Lower leg skin (tissue), 4 donors: ENCODE measurements around the gene ATAD2B. TPM values are rescaled to one million over a fixed set of nuclear protein-coding genes. Genes with fewer than 3 reads are reported as not detected.

ENCODE experiments used
- DNase-seq, 2 donors: peaks; one replicate each; pipeline ENCODE4 v3.0.0-alpha.2; 2019; ENCODE audit warnings: low spot score in 2 of 2
- H3K4me3 ChIP-seq: fragments of 200-600 bp; sonication (generic); 2 replicates; pipeline ENCODE4 v1.5.1; 2017; ENCODE audit warnings: mild to moderate bottlenecking, low read depth; ENCODE audit not compliant: poor library complexity, severe bottlenecking
- POLR2A ChIP-seq, 2 donors: fragments of 450-650 bp; IDR thresholded peaks; one replicate each; pipeline ENCODE4 v1.6.1; 2016 to 2017; ENCODE audit warnings: antibody characterized with exemption in 2 of 2, mild to moderate bottlenecking in 1 of 2, moderate library complexity in 1 of 2
- WGBS, 2 donors: methylation state at CpG; one replicate each; pipeline ENCODE4 v1.1.5; 2018; 5-methylcytosine and 5-hydroxymethylcytosine counted together
- intact Hi-C: fragments of 100-400 bp; cut with DNase I; formaldehyde crosslinking; loops from one replicate; pipeline ENCODE4 v1.15.0; 2023; ENCODE audit warnings: low total_unique reads
- total RNA-seq, 4 donors: library from RNA; depleted of rRNA; stranded (reverse); fragments of >200 nt; gene quantifications; one replicate each; pipeline ENCODE4 v1.1.0, GENCODE V29; 2016
- TF ChIP-seq, protein P1 (sequence below), 3 donors: fragments of 450-650 bp; IDR thresholded peaks; one replicate each; pipeline ENCODE4 v1.5.1; 2016; ENCODE audit warnings: antibody characterized with exemption in 3 of 3, mild to moderate bottlenecking in 3 of 3, moderate library complexity in 2 of 3

Gene ATAD2B
- total RNA-seq, 4 donors from 2014 or later: 23.2 to 31.1 (median 27.9) TPM

DNA sequence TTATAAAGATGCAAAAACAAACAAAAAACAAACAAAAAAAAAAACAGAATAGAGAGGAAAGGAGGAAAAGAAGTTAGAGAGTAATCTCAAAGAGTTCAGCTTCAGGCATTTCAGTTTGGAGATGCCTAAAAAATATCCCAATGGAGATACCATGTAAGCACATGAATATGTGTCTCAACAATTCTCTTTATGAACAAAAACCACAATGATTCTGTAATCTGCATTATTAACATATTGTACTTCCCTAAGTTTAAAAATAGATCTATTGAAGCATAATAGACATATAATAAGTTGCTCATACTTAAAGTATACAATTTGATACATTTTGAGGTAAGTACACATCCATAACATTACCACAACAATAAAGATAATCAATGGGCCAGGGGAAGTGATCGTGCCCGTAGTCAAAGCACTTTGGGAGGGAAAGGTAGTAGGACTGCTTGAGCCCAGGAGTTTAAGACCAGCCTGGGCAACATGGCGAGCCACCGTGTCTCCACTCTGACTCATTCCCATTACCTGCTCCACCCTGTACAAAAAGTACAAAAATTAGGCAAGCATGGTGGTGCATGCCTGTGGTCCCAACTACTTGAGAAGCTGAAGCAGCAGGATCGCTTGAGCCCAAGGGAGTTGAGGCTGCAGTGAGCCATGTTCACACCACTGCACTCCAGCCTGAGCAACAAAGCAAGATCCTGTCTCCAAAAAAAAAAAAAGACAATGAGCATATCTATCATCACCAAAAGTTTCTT, 158.9 kb downstream of the ATAD2B start:
- WGBS, 2 donors: 75 to 76% methylated on average over 5 of the region's 5 CpGs
- intact Hi-C loops: no loop called here
- no peak for TF ChIP-seq POLR2A (IDR thresholded peaks at IDR 0.05)
- TF ChIP-seq, protein P1, sequence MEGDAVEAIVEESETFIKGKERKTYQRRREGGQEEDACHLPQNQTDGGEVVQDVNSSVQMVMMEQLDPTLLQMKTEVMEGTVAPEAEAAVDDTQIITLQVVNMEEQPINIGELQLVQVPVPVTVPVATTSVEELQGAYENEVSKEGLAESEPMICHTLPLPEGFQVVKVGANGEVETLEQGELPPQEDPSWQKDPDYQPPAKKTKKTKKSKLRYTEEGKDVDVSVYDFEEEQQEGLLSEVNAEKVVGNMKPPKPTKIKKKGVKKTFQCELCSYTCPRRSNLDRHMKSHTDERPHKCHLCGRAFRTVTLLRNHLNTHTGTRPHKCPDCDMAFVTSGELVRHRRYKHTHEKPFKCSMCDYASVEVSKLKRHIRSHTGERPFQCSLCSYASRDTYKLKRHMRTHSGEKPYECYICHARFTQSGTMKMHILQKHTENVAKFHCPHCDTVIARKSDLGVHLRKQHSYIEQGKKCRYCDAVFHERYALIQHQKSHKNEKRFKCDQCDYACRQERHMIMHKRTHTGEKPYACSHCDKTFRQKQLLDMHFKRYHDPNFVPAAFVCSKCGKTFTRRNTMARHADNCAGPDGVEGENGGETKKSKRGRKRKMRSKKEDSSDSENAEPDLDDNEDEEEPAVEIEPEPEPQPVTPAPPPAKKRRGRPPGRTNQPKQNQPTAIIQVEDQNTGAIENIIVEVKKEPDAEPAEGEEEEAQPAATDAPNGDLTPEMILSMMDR (IDR thresholded peaks at IDR 0.05): no peak
- H3K4me3 ChIP-seq: no peak overlapping the region
- DNase-seq: no peak

DNA sequence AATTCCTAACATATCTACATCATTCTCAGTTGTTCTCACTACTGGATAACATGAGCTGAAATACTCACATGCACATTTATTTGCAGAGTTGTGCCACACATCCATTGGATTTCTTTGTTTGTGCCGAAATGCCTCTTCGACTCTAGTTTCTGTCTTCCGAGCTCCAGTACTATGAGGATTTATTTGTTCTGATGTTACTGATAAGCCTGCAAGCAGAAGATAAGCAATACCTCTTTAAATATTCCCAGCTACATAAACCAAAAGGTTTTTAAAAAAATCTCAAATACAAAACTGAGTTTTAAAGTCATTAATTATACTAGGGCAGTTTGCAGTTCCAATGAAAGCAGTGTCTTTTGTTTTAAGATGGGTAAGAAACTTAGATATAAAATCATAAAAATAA, 164.8 kb downstream of the ATAD2B start:
- TF ChIP-seq POLR2A (IDR thresholded peaks at IDR 0.05): no peak
- TF ChIP-seq, protein P1 (IDR thresholded peaks at IDR 0.05): no peak
- H3K4me3 ChIP-seq: no peak overlapping the region
- DNase-seq: no peak
- intact Hi-C loops: no loop called here
- 67 to 70% methylated on average over 3 of the region's 3 CpGs for WGBS, 2 donors

DNA sequence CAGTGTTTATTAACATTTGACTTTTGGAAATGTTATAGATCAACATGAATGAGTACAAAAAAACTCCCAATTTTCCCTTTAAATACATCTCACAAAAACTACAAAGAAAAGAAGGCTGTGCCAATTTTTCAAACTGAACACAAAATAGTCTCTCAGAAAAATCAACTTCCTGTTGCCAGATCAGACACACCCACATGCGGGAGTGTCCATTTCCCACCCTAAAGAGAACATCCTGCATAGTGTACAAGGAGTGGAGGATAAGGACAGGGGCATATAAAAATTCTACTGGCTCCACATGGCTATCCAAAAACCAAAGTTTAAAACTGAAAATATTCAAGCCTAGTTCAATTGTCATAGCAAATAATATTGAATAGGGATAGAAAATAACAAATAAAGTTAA, 165.3 kb downstream of the ATAD2B start:
- H3K4me3 ChIP-seq: no peak overlapping the region
- WGBS, 2 donors: 10 to 15% methylated on average over 1 of the region's 1 CpG
- intact Hi-C loops: no loop called here
- DNase-seq: no peak
- TF ChIP-seq POLR2A (IDR thresholded peaks at IDR 0.05): no peak
- TF ChIP-seq, protein P1 (IDR thresholded peaks at IDR 0.05): no peak

DNA sequence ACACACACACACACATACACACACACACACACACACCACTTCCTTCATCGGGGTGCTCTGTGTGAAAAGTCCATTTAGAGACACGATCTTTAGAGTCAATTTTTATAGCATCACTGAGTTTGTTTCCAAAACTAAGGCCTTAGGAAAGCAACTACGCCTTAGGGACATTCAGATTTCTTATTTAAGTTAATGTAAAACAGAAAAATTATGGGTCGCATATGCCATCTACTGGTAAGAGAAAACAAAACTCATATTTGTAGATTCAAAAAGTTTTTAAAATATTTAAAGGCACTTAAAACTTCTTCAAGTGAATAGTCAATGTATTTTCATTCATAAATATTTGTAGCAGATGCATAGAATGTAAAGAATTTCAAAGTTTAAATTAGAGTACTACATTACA, 166.2 kb downstream of the ATAD2B start:
- 24 to 38% methylated on average over 4 of the region's 4 CpGs for WGBS, 2 donors
- no peak for DNase-seq
- no peak overlapping the region for H3K4me3 ChIP-seq
- intact Hi-C loops: no loop called here
- TF ChIP-seq, protein P1 (IDR thresholded peaks at IDR 0.05): no peak
- TF ChIP-seq POLR2A (IDR thresholded peaks at IDR 0.05): no peak

DNA sequence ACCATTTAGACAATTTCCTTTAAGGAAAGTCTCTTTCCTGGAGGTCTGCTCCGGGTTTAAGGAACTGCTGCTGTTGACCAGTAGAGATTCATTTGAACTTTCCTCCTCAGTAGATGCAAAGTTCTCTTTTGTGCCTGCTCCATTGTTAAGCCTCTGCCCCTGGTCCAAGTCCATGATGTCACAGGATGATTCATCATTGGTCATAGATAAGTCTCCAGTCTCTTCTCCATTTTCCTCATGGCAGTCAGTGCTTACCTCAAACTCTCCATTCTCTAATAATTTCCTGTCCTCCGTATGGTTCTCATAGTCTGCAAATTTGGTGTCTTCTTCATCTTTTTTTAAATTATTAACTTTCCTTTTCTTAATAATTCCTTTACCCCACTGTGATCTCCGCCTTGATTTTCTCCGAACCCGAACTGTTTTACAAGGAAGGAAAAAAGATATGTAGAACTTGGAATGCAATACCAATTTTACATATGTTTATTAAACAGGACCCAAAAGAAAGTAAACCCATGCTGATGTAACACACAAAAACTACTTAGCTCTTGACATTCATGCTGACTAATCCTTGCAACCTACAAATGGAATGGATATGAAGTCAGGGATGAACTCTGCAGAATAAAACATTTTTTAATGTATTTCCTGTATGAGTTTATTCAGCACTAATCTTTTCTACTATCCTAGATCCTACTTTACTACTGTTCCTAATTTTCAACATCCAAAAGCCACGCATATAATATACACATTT, 169.1 kb downstream of the ATAD2B start:
- no peak overlapping the region for H3K4me3 ChIP-seq
- WGBS, 2 donors: 84% methylated on average over 6 of the region's 6 CpGs
- intact Hi-C loops: no loop called here
- DNase-seq: no peak
- TF ChIP-seq, protein P1 (IDR thresholded peaks at IDR 0.05): no peak
